Measurements from ENCODE around the gene MPI. TPM values are rescaled to one million over a fixed set of nuclear protein-coding genes. Genes with fewer than 3 reads are reported as not detected.
"Not testable (repeated sequence)": the region's sequence is repeated elsewhere in the genome, so short reads cannot be mapped to it uniquely, and the experiment has no call there.

MPI gene
- total RNA-seq, 2 donors from 2014 or later = 22.0 to 98.0 TPM

GRCh38 chr15:74873756-74874424, 16.0 kb upstream of the MPI start:
- ATAC-seq (no peak), DNase-seq (ENCODE audit: low spot score in 2 of 2) (no peak)
- Mint-ChIP-seq H3K36me3 (peaks cover 15 to 16% of the 10 kb centered on the region in 2 donors), H3K27ac (peak overlapping the region; percentile 84 to 96), H3K9me3 (no peaks in the 10 kb centered on the region)

GRCh38 chr15:74878273-74878672, 11.6 kb upstream of the MPI start:
- no peaks in the 10 kb centered on the region for H3K36me3 Mint-ChIP-seq

DNA sequence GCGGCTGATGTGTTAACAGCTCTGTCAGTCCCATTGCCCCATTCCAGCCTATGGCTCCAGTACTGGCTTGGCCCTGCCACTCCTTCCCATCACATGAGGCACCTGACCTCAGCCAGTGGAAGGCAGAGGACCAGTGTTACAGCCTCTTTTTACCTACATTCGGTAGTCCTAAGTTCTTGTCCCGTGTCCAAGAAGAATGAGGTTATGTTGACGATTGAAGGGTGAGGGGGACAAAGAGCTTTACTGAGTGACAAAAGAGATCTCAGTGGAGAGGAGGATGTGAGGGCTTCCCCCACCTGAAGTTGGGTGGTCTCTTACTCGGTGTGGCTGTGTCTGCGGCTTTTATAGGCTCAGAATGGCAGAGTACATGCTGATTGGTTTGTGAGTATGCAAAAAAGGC, 7.3 kb upstream of the MPI start:
- DNase-seq (ENCODE audit: low spot score in 2 of 2) (no peak), ATAC-seq (no peak)
- Mint-ChIP-seq H3K36me3 (no peaks in the 10 kb centered on the region), H3K27ac (peak overlapping the region in 1 of 2 donors; percentile 22), H3K9me3 (peaks cover 0 to 5% of the 10 kb centered on the region in 2 donors)

More at GRCh38 chr15:74878273-74878672, 11.6 kb upstream of the MPI start:
- H3K9me3 Mint-ChIP-seq = peaks cover 0 to 5% of the 10 kb centered on the region in 2 donors
- no peak for ATAC-seq
- H3K27ac Mint-ChIP-seq = no peak overlapping the region
- DNase-seq (ENCODE audit: low spot score in 2 of 2) = no peak

- no peak overlapping the region for H3K27ac Mint-ChIP-seq
- peaks cover 0 to 5% of the 10 kb centered on the region in 2 donors for H3K9me3 Mint-ChIP-seq
- no peak for ATAC-seq
- H3K36me3 Mint-ChIP-seq = peaks cover 0 to under 1% of the 10 kb centered on the region in 2 donors
- DNase-seq (ENCODE audit: low spot score in 2 of 2) = no peak
These were observed 5.2 kb upstream of the MPI start for GRCh38 chr15:74884428-74885223.

GRCh38 chr15:74885461-74885860, 4.4 kb upstream of the MPI start:
- no peak for DNase-seq (ENCODE audit: low spot score in 2 of 2)

DNA sequence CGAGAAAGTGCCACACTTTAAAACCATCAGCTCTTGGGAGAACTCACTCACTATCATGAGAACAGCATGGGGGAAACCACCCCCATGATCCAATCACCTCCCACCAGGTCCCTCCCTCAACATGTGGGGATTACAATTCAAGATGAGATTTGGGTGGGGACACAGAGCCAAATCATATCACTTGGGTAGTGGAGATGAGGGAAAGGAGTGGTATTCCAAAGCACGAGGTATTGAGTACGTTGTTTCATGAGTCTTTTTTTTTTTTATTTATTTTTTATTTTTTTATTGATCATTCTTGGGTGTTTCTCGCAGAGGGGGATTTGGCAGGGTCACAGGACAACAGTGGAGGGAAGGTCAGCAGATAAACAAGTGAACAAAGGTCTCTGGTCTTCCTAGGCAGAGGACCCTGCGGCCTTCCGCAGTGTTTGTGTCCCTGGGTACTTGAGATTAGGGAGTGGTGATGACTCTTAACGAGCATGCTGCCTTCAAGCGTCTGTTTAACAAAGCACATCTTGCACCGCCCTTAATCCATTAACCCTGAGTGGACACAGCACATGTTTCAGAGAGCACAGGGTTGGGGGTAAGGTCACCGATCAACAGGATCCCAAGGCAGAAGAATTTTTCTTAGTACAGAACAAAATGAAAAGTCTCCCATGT, 2.2 kb upstream of the MPI start:
- DNase-seq (ENCODE audit: low spot score in 2 of 2); H3K9me3 Mint-ChIP-seq; H3K27ac Mint-ChIP-seq; ATAC-seq: not testable (repeated sequence)
- H3K36me3 Mint-ChIP-seq = peaks cover 0 to 27% of the 10 kb centered on the region in 2 donors

More at GRCh38 chr15:74885461-74885860, 4.4 kb upstream of the MPI start:
- Mint-ChIP-seq H3K9me3 (peaks cover 0 to 5% of the 10 kb centered on the region in 2 donors), H3K27ac (no peak overlapping the region), H3K36me3 (peaks cover 0 to 9% of the 10 kb centered on the region in 2 donors)
- ATAC-seq = no peak

- Mint-ChIP-seq H3K9me3 (no peaks in the 10 kb centered on the region), H3K36me3 (peaks cover 4 to 38% of the 10 kb centered on the region in 2 donors), H3K27ac (peak overlapping the region in 1 of 2 donors; percentile 87)
- no peak for ATAC-seq
- DNase-seq (ENCODE audit: low spot score in 2 of 2) = no peak
These were observed 1.1 kb upstream of the MPI start for GRCh38 chr15:74888716-74889115.

GRCh38 chr15:74889390-74889882, 406 bp upstream of the MPI start:
- no peak for DNase-seq (ENCODE audit: low spot score in 2 of 2)
- Mint-ChIP-seq H3K36me3 (peaks cover 6 to 41% of the 10 kb centered on the region in 2 donors), H3K27ac (peak overlapping the region; percentile 87 to 92), H3K9me3 (no peaks in the 10 kb centered on the region)
- peak; percentile 36 to 54 for ATAC-seq

DNA sequence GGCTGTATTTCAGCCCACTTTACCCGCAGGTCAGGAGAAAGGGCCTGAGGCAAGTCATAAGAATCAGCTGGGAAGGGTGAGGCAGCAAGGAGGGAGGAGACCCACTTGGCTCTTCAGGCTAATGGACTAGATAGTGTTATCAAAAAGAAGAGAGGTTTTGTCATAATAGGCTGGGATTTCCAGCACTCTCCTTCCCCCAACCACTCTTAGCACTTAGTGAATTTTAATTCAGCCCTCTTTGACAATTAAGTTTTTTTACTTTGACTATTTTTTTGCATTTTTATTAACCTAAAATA, 771 bp downstream of the MPI start:
- no peak for DNase-seq (ENCODE audit: low spot score in 2 of 2)
- H3K36me3 Mint-ChIP-seq = peaks cover 6 to 41% of the 10 kb centered on the region in 2 donors
- no peak for ATAC-seq
- H3K9me3 Mint-ChIP-seq = no peaks in the 10 kb centered on the region
- H3K27ac Mint-ChIP-seq = peak overlapping the region in 1 of 2 donors; percentile 87

DNA sequence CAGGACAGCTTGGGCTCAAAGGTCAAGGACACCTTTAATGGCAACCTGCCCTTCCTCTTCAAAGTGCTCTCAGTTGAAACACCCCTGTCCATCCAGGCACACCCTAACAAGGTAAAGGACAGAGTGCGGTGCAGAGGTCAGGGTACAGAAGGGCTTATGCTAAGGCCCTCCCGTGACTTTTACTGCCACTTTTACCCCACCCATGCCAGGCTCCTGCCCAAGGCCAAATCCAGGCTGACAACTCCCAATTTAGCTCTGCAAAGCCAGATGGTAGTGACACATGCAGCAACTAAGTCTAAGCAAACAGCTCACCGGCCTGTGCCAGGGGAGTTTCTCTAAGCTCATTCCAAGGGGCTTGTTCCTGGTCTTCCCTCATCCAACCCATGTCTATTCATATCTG, 1.6 kb downstream of the MPI start:
- ATAC-seq (no peak), DNase-seq (ENCODE audit: low spot score in 2 of 2) (no peak)
- H3K27ac Mint-ChIP-seq = peak overlapping the region in 1 of 2 donors; percentile 63
- H3K9me3 Mint-ChIP-seq = no peaks in the 10 kb centered on the region
- peaks cover 6 to 41% of the 10 kb centered on the region in 2 donors for H3K36me3 Mint-ChIP-seq

GRCh38 chr15:74892313-74892712, 2.5 kb downstream of the MPI start:
- DNase-seq (ENCODE audit: low spot score in 2 of 2) (no peak), ATAC-seq (peak in 1 of 2 donors; percentile 25)
- H3K9me3 Mint-ChIP-seq = no peaks in the 10 kb centered on the region
- H3K36me3 Mint-ChIP-seq = peaks cover 6 to 41% of the 10 kb centered on the region in 2 donors
- H3K27ac Mint-ChIP-seq = peak overlapping the region; percentile 63 to 65

DNA sequence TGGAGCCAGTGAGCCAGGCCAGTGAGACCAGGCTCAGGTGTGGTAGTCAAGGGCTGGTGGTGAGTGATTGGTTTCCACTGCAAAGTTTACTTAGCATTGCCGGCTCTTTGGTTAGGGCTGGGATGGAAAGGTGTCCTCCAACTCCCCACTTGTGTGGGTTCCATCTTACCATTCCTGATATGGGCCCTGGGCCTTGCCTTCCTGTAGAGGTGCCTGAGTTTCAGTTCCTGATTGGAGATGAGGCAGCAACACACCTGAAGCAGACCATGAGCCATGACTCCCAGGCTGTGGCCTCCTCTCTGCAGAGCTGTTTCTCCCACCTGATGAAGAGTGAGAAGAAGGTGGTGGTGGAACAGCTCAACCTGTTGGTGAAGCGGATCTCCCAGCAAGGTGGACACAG, 3.1 kb downstream of the MPI start:
- Mint-ChIP-seq H3K9me3 (no peaks in the 10 kb centered on the region), H3K36me3 (peaks cover 6 to 41% of the 10 kb centered on the region in 2 donors), H3K27ac (peak overlapping the region in 1 of 2 donors; percentile 63)
- DNase-seq (ENCODE audit: low spot score in 2 of 2) = no peak
- no peak for ATAC-seq

DNA sequence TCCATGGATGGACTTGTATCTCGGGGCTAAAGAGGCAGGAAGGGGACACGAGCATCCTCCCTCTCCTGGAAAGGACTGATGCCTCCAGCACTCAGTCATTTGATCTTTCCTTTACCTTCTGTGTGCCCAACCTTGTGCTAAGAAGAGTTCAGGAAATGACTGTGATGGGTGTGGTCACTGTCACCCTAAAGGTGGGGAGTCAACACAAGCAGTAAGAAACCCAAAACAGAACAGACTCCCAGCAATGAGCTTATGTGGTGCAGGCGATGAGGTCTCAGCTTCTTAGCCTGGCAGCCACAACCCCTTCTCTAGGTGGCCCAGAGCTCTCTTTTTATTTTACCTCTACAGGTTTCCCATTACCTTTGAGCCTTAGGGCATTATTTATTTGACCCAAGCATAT, 3.8 kb downstream of the MPI start:
- H3K27ac Mint-ChIP-seq = peak overlapping the region; percentile 63 to 94
- DNase-seq (ENCODE audit: low spot score in 2 of 2) = no peak
- H3K36me3 Mint-ChIP-seq = peaks cover 6 to 41% of the 10 kb centered on the region in 2 donors
- no peaks in the 10 kb centered on the region for H3K9me3 Mint-ChIP-seq
- ATAC-seq = peak in 1 of 2 donors; percentile 13

DNA sequence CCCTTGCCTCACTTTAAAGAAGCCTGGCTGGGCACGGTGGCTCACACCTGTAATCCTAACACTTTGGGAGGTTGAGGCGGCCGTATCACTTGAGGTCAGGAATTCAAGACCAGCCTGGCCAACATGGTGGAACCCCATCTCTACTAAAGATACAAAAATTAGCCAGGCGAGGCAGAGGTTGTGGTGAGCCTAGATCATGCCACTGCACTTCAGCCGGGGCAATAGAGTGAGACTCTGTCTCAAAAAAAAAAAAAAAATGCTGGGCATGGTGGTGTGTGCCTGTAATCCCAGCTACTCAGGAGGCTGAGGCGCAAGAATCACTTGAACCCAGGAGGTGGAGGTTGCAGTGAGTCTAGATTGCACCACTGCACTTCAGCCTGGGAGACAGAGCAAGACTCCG, 4.5 kb downstream of the MPI start:
- not testable (repeated sequence) for H3K9me3 Mint-ChIP-seq; ATAC-seq; DNase-seq (ENCODE audit: low spot score in 2 of 2)
- Mint-ChIP-seq H3K36me3 (peaks cover 6 to 41% of the 10 kb centered on the region in 2 donors), H3K27ac (peak overlapping the region in 1 of 2 donors; percentile 14)

- H3K9me3 Mint-ChIP-seq = no peaks in the 10 kb centered on the region
- ATAC-seq = no peak
- H3K27ac Mint-ChIP-seq = no peak overlapping the region
- no peak for DNase-seq (ENCODE audit: low spot score in 2 of 2)
- peaks cover 10 to 29% of the 10 kb centered on the region in 2 donors for H3K36me3 Mint-ChIP-seq
These were observed 6.0 kb downstream of the MPI start for GRCh38 chr15:74895830-74896229.

- no peaks in the 10 kb centered on the region for H3K9me3 Mint-ChIP-seq
- ATAC-seq (no peak), DNase-seq (ENCODE audit: low spot score in 2 of 2) (no peak)
- no peak overlapping the region for H3K27ac Mint-ChIP-seq
- H3K36me3 Mint-ChIP-seq = peaks cover 11 to 28% of the 10 kb centered on the region in 2 donors
These were observed 6.5 kb downstream of the MPI start for GRCh38 chr15:74896316-74896715.

GRCh38 chr15:74897300-74897701, 7.5 kb downstream of the MPI start:
- H3K27ac Mint-ChIP-seq = no peak overlapping the region
- H3K9me3 Mint-ChIP-seq = no peaks in the 10 kb centered on the region
- DNase-seq (ENCODE audit: low spot score in 2 of 2) (no peak), ATAC-seq (no peak)
- peaks cover 13 to 18% of the 10 kb centered on the region in 2 donors for H3K36me3 Mint-ChIP-seq
